ENCODE measurements around the gene ESRRA. TPM values are rescaled to one million over a fixed set of nuclear protein-coding genes. Genes with fewer than 3 reads are reported as not detected.

ESRRA gene
- total and polyA plus RNA-seq, 2 of the 8 experiments (the other 6 are each of a cell fraction or from before 2014, with no cell fraction given): 18.2 to 37.0 TPM

DNA sequence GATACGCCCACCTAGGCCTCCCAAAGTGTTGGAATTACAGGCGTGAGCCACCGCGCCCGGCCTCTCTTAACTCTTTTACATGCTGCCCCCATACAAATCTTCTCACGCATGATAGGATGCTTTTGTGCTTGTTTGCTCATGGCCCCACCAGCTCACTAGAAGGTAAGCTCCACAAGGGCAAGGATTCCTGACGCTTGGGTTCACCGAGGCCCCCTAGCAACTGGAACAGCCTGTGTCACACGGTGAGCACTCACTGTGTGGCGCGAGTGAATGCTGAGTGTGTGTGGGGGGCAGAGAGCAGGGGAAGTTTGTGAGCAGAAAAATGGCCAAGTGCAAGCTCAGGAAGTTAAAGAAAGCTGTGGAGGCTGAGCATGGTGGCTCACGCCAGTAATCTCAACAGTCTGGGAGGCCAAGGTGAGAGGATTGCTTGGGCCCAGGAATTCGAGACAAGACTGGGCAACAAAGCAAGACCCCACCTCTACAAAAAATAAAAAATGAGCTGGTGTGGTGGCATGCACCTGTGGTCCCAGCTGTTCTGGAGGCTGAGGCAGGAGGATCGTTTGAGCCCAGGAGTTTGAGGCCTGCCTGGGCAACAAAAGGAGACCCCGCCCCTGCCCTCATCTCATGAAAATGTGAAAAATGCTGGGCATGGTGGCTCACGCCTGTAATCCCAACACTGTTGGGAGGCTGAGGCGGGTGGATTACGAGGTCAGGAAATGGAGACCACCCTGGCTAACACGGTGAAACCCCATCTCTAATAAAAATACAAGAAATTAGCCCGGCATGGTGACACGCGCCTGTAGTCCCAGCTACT is 23.2 kb upstream of the ESRRA start:
- Histone ChIP-seq H3K56ac (replicated peaks; ENCODE audit: insufficient read length, low read depth, low read length) (no peak overlapping the region), H3K9me3 (ENCODE audit: insufficient read depth in 2 of 2, low read depth in 1 of 2, low read length in 1 of 2) (no peaks in the 10 kb centered on the region), H2AK5ac (ENCODE audit: low read depth, low read length) (no peak overlapping the region), H3K18ac (ENCODE audit: extremely low read depth, low read length) (no peak overlapping the region), H3K4me2 (ENCODE audit: insufficient read depth in 1 of 2, low read depth in 2 of 2, low read length in 2 of 2) (no peak overlapping the region), H2BK15ac (ENCODE audit: low read length) (no peak overlapping the region), H3K4me1 (replicated peaks in 1 of 4; ENCODE audit: control insufficient read depth in 3 of 4, insufficient read depth in 4 of 4, low read length in 3 of 4) (peaks cover 0 to 8% (median 4%) of the 10 kb centered on the region in 4 experiments; a peak in 4 of 7 replicates), H3K4ac (replicated peaks; ENCODE audit: insufficient read length, low read depth, low read length) (no peak overlapping the region), H3K27me3 (replicated peaks in 1 of 4; ENCODE audit: control insufficient read depth in 3 of 4, extremely low read depth in 1 of 4, insufficient read depth in 3 of 4, low read length in 3 of 4) (peaks cover 0 to 7% (median 0%) of the 10 kb centered on the region in 4 experiments; a peak in 1 of 7 replicates), H4K20me1 (replicated peaks in 1 of 2; ENCODE audit: control insufficient read depth in 1 of 2, insufficient read depth in 2 of 2, low read length in 2 of 2) (no peaks in the 10 kb centered on the region), H3K23me2 (ENCODE audit: low read depth, low read length) (peaks cover 10% of the 10 kb centered on the region; the same call in 1 of the 2 replicates), H2BK12ac (ENCODE audit: low read depth, low read length) (no peak overlapping the region; the same call in 1 of the 2 replicates), H3K27ac (ENCODE audit: low read depth, low read length) (no peak overlapping the region), H2BK120ac (replicated peaks; ENCODE audit: low read depth, low read length) (no peak overlapping the region), H3K14ac (ENCODE audit: insufficient read length) (no peak overlapping the region), H3K23ac (ENCODE audit: insufficient read length) (no peak overlapping the region), H2BK5ac (ENCODE audit: low read depth, low read length) (no peak overlapping the region), H2BK20ac (ENCODE audit: low read length) (no peak overlapping the region), H4K5ac (ENCODE audit: insufficient read length, low read depth, low read length) (no peak overlapping the region), H3K4me3 (ENCODE audit: extremely low read depth in 1 of 4, insufficient read depth in 2 of 4, low read depth in 3 of 4, low read length in 4 of 4) (no peak overlapping the region), H3K36me3 (ENCODE audit: control insufficient read depth in 2 of 4, insufficient read depth in 4 of 4, low read length in 3 of 4) (no peaks in the 10 kb centered on the region; a peak in 1 of 8 replicates), H3K79me1 (ENCODE audit: low read depth, low read length) (no peaks in the 10 kb centered on the region; the same call in 1 of the 2 replicates), H4K8ac (ENCODE audit: extremely low read depth, insufficient read depth, low read length) (no peak overlapping the region), H2AFZ (ENCODE audit: low read length) (no peak overlapping the region), H3K79me2 (ENCODE audit: control insufficient read depth in 1 of 2, insufficient read depth in 2 of 2, low read length in 2 of 2) (no peaks in the 10 kb centered on the region), H4K91ac (replicated peaks; ENCODE audit: insufficient read length, low read length) (no peak overlapping the region), H3K9ac (replicated peaks in 1 of 4; ENCODE audit: extremely low read depth in 1 of 4, low read depth in 3 of 4, low read length in 3 of 4) (no peak overlapping the region)
- DNase-seq (ENCODE audit: low read depth in 1 of 2, low spot score in 2 of 2) (no peak), FAIRE-seq (no peak)
- TF ChIP-seq PHF8 (conservative IDR thresholded peaks at IDR 0.05; ENCODE audit: low read depth, low read length) (no peak), CTBP2 (IDR thresholded peaks at IDR 0.05; ENCODE audit: borderline replicate concordance, insufficient read depth, insufficient read length, low read length) (no peak), NRF1 (IDR thresholded peaks at IDR 0.05; ENCODE audit: low read depth, low read length) (no peak), CBX5 (IDR thresholded peaks at IDR 0.05; ENCODE audit: low read depth, low read length) (no peak), CREB1 (IDR thresholded peaks at IDR 0.05) (no peak)
- TF ChIP-seq, protein P1, sequence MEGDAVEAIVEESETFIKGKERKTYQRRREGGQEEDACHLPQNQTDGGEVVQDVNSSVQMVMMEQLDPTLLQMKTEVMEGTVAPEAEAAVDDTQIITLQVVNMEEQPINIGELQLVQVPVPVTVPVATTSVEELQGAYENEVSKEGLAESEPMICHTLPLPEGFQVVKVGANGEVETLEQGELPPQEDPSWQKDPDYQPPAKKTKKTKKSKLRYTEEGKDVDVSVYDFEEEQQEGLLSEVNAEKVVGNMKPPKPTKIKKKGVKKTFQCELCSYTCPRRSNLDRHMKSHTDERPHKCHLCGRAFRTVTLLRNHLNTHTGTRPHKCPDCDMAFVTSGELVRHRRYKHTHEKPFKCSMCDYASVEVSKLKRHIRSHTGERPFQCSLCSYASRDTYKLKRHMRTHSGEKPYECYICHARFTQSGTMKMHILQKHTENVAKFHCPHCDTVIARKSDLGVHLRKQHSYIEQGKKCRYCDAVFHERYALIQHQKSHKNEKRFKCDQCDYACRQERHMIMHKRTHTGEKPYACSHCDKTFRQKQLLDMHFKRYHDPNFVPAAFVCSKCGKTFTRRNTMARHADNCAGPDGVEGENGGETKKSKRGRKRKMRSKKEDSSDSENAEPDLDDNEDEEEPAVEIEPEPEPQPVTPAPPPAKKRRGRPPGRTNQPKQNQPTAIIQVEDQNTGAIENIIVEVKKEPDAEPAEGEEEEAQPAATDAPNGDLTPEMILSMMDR (IDR thresholded peaks at IDR 0.05; ENCODE audit: control extremely low read depth in 1 of 3, insufficient read depth in 1 of 3, low read depth in 1 of 3, low read length in 3 of 3): no peak
- 90% methylated on average over 21 of the region's 22 CpGs; no CpG with 5 or more reads in 1 of the 2 experiments for WGBS, 2 experiments (ENCODE audit: extremely low coverage in 1 of 2, insufficient coverage in 1 of 2, insufficient read length in 1 of 2, insufficient replicate concordance in 2 of 2, low coverage in 1 of 2, low lambda C conversion rate in 2 of 2, missing lambda C conversion rate in 1 of 2)
- ChIA-PET CTCF (ENCODE audit: partially characterized antibody) (interaction anchor here (0.7 to 11.4 kb wide), 6 partner anchors 12 to 61 kb away, joined by 3 to 134 read pairs (median 4); partner anchors contain the start of genes CATSPERZ and ESRRA), POLR2A (ENCODE audit: partially characterized antibody) (interaction anchor here (1.5 to 9.5 kb wide), 4 partner anchors 12 to 37 kb away, joined by 3 to 79 read pairs (median 28); partner anchors contain the start of genes ESRRA and PPP1R14B)
